Measurements from ENCODE around the gene SEMA5A.
A peak's percentile ranks its signal among the peaks of the same experiment; 100 is the strongest.

SEMA5A gene, protein sequence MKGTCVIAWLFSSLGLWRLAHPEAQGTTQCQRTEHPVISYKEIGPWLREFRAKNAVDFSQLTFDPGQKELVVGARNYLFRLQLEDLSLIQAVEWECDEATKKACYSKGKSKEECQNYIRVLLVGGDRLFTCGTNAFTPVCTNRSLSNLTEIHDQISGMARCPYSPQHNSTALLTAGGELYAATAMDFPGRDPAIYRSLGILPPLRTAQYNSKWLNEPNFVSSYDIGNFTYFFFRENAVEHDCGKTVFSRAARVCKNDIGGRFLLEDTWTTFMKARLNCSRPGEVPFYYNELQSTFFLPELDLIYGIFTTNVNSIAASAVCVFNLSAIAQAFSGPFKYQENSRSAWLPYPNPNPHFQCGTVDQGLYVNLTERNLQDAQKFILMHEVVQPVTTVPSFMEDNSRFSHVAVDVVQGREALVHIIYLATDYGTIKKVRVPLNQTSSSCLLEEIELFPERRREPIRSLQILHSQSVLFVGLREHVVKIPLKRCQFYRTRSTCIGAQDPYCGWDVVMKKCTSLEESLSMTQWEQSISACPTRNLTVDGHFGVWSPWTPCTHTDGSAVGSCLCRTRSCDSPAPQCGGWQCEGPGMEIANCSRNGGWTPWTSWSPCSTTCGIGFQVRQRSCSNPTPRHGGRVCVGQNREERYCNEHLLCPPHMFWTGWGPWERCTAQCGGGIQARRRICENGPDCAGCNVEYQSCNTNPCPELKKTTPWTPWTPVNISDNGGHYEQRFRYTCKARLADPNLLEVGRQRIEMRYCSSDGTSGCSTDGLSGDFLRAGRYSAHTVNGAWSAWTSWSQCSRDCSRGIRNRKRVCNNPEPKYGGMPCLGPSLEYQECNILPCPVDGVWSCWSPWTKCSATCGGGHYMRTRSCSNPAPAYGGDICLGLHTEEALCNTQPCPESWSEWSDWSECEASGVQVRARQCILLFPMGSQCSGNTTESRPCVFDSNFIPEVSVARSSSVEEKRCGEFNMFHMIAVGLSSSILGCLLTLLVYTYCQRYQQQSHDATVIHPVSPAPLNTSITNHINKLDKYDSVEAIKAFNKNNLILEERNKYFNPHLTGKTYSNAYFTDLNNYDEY

GRCh38 chr5:9545992-9546851 lies at the start of gene SEMA5A:
Gene SEMA5A (minus strand): TSS chr5:9546075. CDS start chr5:9379946, 166,129 bp downstream.
- DNase-seq (ENCODE audit: low read depth), result peak; percentile 52

- DNase-seq (ENCODE audit: low read depth), result no peak
Measured at GRCh38 chr5:9594913-9595312, 49.0 kb upstream of the SEMA5A start.

DNA sequence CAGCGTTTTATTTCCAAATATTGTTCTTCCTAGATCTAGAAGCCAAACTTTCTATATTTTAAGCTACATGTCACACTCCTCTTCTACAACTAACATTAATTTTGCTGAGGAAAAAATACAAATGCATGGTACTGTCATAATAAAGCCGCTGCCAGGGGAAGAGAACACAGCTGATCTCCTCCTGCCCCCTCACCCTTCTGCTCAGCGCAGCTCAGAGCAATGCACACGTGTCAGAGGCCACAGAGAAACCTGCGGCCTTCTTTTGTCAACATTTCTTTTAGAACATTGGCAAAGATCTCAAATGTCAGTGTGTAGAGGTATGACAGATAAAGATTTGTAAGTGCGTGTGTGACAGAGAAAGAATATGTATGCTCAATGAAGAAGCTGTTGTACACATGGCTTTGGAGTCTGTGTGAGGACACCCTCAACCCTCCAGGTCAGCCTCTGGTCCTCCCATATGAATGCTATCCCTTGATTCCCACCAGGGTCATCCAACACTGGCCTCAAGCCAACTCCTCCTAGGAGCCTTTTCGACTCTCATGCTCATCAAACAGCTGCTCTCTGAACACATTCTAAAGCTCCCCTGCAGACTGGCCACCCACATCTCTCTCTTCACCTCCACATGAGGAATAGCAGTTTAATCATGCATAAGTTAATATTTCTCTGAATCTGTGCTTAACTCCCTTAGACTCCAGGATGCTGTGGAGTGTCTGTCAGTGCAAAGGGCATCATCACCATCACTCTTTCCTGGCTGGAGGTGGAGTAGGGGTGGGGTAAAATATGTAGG lies 43.4 kb upstream of the SEMA5A start:
- DNase-seq (ENCODE audit: low read depth), result no peak

- DNase-seq (ENCODE audit: low read depth), result no peak
Measured at GRCh38 chr5:9588254-9588653, 42.4 kb upstream of the SEMA5A start.

DNA sequence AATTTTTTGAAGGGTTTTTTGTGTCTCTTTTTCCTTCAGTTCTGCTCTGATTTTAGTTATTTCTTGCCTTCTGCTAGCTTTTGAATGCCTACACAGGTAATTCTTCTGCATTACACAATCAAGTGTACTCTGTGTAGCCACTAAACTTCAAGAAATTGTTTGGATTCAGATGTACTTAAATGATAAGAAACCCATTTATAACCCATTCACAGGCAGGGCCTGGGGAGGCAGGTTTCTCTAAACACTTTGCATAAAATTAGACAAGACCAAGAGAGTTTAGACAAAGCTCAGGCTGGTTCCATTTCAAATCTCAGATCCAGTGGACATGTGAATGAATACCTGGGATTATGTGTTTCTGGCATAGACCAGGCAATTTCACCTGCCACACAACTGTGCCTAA lies 41.3 kb upstream of the SEMA5A start:
- no peak for DNase-seq (ENCODE audit: low read depth)

- peak; percentile 52 for DNase-seq (ENCODE audit: low read depth)
Measured at GRCh38 chr5:9582406-9582805, 36.5 kb upstream of the SEMA5A start.

- no peak for DNase-seq (ENCODE audit: low read depth)
Measured at GRCh38 chr5:9573796-9574195, 27.9 kb upstream of the SEMA5A start.

GRCh38 chr5:9572246-9572645 lies 26.4 kb upstream of the SEMA5A start:
- DNase-seq (ENCODE audit: low read depth), result no peak

DNA sequence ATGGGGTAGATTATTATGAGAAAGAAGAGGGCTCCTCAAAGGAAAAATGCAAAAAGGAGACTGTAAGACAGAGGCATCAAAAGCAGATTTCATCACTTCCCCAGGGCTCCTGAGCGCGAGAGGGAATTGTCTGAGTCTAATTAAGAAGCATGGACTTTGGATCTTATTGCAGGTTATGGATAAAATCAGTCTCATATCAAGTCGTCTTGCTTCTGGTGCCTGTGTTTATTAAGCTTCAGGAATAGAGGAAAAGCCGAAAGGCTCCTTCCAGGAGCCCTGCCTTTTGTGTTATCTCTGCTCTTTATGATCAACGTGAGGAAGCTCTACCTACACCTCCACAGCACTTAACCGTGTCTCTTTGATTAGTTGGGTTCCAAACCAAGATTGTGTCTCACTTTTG lies 25.0 kb upstream of the SEMA5A start:
- no peak for DNase-seq (ENCODE audit: low read depth)

GRCh38 chr5:9567039-9567438 lies 21.2 kb upstream of the SEMA5A start:
- DNase-seq (ENCODE audit: low read depth), result no peak

GRCh38 chr5:9564752-9565151 lies 18.9 kb upstream of the SEMA5A start:
- DNase-seq (ENCODE audit: low read depth), result no peak

- DNase-seq (ENCODE audit: low read depth), result no peak
Measured at GRCh38 chr5:9562141-9562540, 16.3 kb upstream of the SEMA5A start.

DNA sequence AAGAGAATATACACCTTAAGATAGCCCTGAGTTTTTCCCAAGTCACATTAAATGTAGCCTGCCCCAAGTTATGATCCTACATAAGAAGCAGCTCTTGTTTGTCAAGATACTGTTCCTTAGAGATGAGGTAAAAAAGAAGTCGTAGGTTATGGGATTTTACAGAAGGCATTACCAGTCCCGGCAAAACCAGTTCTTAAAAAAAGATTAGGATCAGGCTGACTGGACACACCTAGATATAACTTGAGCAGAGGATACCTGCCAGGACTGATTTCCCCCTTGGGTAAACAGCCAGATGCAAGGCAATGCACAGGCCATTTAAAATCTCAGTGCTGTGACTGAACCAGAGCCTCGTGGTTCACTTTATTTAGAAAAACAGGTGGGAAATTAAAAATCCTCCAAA lies 14.1 kb upstream of the SEMA5A start:
- no peak for DNase-seq (ENCODE audit: low read depth)

DNA sequence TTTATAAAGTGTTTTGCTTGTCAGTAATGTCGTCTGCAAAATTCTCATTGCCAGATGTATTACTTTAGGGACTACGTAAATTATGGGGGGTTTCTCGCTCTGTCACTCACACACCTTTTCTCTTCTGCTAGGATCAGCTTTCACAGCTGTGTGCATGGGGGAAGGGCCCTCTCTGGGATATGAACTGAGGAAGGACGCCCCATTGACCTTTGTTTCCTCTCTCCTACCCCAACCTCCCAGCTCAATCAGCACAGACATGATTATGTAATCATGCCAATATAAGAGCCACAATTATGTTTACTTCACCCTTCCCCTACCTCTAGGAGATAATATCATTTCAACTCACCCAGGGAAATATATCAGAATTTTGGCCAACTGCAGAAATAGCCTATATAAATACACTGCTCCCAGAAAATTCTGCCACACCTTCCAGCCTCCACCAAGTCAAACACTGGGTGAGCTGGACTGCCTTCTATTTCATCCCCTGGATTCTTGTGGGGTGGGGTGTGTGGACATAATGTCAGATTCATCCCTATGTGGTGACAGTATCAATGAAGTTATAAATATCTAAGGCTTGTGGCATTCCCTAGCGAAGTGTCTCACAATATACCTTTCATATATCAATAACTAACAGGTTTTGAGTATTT lies 12.6 kb upstream of the SEMA5A start:
- no peak for DNase-seq (ENCODE audit: low read depth)

DNA sequence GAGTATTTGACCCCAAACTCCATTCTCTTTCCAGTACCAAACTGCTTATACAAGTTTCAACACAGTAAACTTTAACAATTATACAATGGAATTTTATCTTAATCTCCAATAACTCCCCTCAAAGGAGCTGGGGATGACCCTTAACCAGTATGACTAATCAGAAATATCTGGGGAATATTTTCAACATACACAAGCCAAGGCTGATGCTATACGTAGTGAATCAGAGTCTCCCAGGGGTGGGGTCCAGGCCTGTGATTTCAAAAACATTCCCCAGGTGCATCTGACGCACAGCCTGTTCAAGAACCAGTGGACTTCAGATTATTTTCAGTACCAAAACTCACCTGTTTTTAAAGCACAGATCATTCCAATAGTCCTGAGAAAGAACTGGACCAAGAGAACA lies 11.8 kb upstream of the SEMA5A start:
- DNase-seq (ENCODE audit: low read depth), result no peak

DNA sequence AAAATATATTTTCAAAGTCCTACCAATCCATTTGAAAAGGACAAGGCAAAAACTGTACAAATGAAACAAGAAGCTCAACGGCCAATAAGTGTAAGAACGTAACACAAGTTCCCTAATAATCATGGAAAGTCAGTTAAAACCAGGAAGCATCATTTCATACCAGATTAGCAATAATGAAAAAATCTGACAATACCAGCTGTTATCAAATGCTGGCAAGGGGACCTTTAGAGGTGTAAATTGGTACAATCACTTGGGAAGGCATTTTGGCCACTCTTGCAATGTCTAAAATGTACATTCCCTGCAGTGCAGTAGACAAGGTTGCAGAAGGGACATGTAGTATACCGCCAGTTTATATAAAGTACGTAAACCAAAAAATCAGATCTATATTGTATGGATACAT lies 10.1 kb upstream of the SEMA5A start:
- no peak for DNase-seq (ENCODE audit: low read depth)

GRCh38 chr5:9554122-9554521 lies 8.2 kb upstream of the SEMA5A start:
- no peak for DNase-seq (ENCODE audit: low read depth)

- DNase-seq (ENCODE audit: low read depth), result no peak
Measured at GRCh38 chr5:9553561-9553960, 7.7 kb upstream of the SEMA5A start.

- no peak for DNase-seq (ENCODE audit: low read depth)
Measured at GRCh38 chr5:9551567-9552537, 6.0 kb upstream of the SEMA5A start.
